Caki2 (cell line): Measurements from ENCODE around the gene ACE. TPM values are rescaled to one million over a fixed set of nuclear protein-coding genes. Genes with fewer than 3 reads are reported as not detected.

Experiments used
- DNase-seq: peaks from one replicate; pipeline ENCODE4 v3.0.0-alpha.2; 2015; ENCODE audit warnings: low read depth
- in situ Hi-C: cut with HindIII; loops from 2 replicates; pipeline ENCODE4 v1.10.0; 2016; ENCODE audit warnings: low sequenced_read_pairs, low pct_unique_long_range_greater_than_20kb, mixed read lengths
- total RNA-seq: library from RNA; depleted of rRNA; stranded (reverse); fragments of >200 nt; shearing (Covaris generic); gene quantifications from 2 replicates; pipeline ENCODE4 v1.2.3, GENCODE V29; 2014; ENCODE audit warnings: low replicate concordance

ACE gene
- total RNA-seq, 1 experiment from 2014 or later, result not detected

GRCh38 chr17:63524051-63524450, 47.2 kb downstream of the ACE start:
- in situ Hi-C loops, result no loop called here
- DNase-seq, result no peak

GRCh38 chr17:63525190-63525946, 48.5 kb downstream of the ACE start:
- DNase-seq, result no peak
- in situ Hi-C loops, result no loop called here

GRCh38 chr17:63526861-63527260, 50.0 kb downstream of the ACE start:
- no peak for DNase-seq
- in situ Hi-C loops, result no loop called here

- in situ Hi-C loops, result no loop called here
- no peak for DNase-seq
Measured at GRCh38 chr17:63528183-63528582, 51.3 kb downstream of the ACE start.

- in situ Hi-C loops, result no loop called here
Measured at GRCh38 chr17:63529711-63530556, 53.1 kb downstream of the ACE start.

GRCh38 chr17:63530557-63531021, 53.7 kb downstream of the ACE start:
- no peak for DNase-seq
- in situ Hi-C loops, result no loop called here

More at GRCh38 chr17:63529711-63530556, 53.1 kb downstream of the ACE start:
- no peak for DNase-seq

- in situ Hi-C loops, result no loop called here
- no peak for DNase-seq
Measured at GRCh38 chr17:63531022-63531965, 54.4 kb downstream of the ACE start.

- in situ Hi-C loops, result no loop called here
- DNase-seq, result no peak
Measured at GRCh38 chr17:63533433-63534077, 56.7 kb downstream of the ACE start.

- in situ Hi-C loops, result no loop called here
- DNase-seq, result no peak
Measured at GRCh38 chr17:63534078-63534570, 57.3 kb downstream of the ACE start.

- no peak for DNase-seq
- in situ Hi-C loops, result no loop called here
Measured at GRCh38 chr17:63534816-63535455, 58.1 kb downstream of the ACE start.

- no peak for DNase-seq
- in situ Hi-C loops, result no loop called here
Measured at GRCh38 chr17:63535640-63536039, 58.8 kb downstream of the ACE start.

GRCh38 chr17:63537001-63537400, 60.1 kb downstream of the ACE start:
- in situ Hi-C loops, result no loop called here

GRCh38 chr17:63537991-63538692, 61.3 kb downstream of the ACE start:
- no peak for DNase-seq
- in situ Hi-C loops, result no loop called here

More at GRCh38 chr17:63537001-63537400, 60.1 kb downstream of the ACE start:
- DNase-seq, result no peak

GRCh38 chr17:63538693-63539595, 62.1 kb downstream of the ACE start:
- no peak for DNase-seq

GRCh38 chr17:63540590-63540989, 63.7 kb downstream of the ACE start:
- in situ Hi-C loops, result no loop called here
- DNase-seq, result no peak

More at GRCh38 chr17:63538693-63539595, 62.1 kb downstream of the ACE start:
- in situ Hi-C loops, result no loop called here

- in situ Hi-C loops, result no loop called here
- DNase-seq, result no peak
Measured at GRCh38 chr17:63542218-63542545, 65.3 kb downstream of the ACE start.
